H1 (cell line): ENCODE results near the gene RFXAP. TPM values are rescaled to one million over a fixed set of nuclear protein-coding genes. Genes with fewer than 3 reads are reported as not detected.

Experiments used
- CTCF ChIA-PET: fragments of 300-600 bp; sonication (Branson Sonifier 250); formaldehyde crosslinking; loops from one replicate; lab custom pipeline; 2021; ENCODE audit not compliant: partially characterized antibody; lab: Charles Lee
- POLR2A ChIA-PET: fragments of 300-600 bp; sonication (Branson Sonifier 250); formaldehyde crosslinking; loops from one replicate; lab custom pipeline; 2021; ENCODE audit warnings: inconsistent platforms; ENCODE audit not compliant: partially characterized antibody; lab: Charles Lee
- DNase-seq, 2 experiments: peaks; one replicate each; pipeline versions ENCODE4 v3.0.0 to v3.0.0-alpha.2; 2010 to 2022; ENCODE audit warnings: low spot score in 2 of 2, low read depth in 1 of 2, mixed read lengths in 1 of 2
- FAIRE-seq: peaks from 2 replicates; lab custom pipeline; 2011; peaks lifted over from hg19 to GRCh38; lab: Jason Lieb, UNC
- H2AFZ ChIP-seq: 2 replicates; pipeline ENCODE4 v1.8.1; 2012; ENCODE audit warnings: low read length, inconsistent platforms
- H2AK5ac ChIP-seq: 2 replicates; pipeline ENCODE4 v1.6.1; 2013; ENCODE audit warnings: low read depth, low read length
- H2BK120ac ChIP-seq: replicated peaks from 2 replicates; pipeline ENCODE3; 2013; ENCODE audit warnings: low read depth, low read length, inconsistent platforms
- H2BK12ac ChIP-seq: 2 replicates; pipeline ENCODE4 v1.6.1; 2013; ENCODE audit warnings: low read depth, low read length
- H2BK15ac ChIP-seq: 2 replicates; pipeline ENCODE4 v1.6.1; 2013; ENCODE audit warnings: low read length
- H2BK20ac ChIP-seq: 2 replicates; pipeline ENCODE4 v1.6.1; 2013; ENCODE audit warnings: low read length
- H2BK5ac ChIP-seq: 2 replicates; pipeline ENCODE4 v1.6.1; 2013; ENCODE audit warnings: low read depth, low read length
- H3K14ac ChIP-seq: 2 replicates; pipeline ENCODE4 v1.6.1; 2013; ENCODE audit warnings: inconsistent platforms; ENCODE audit not compliant: insufficient read length
- H3K18ac ChIP-seq: 2 replicates; pipeline ENCODE4 v1.6.1; 2013; ENCODE audit warnings: low read length; ENCODE audit errors: extremely low read depth
- H3K23ac ChIP-seq: 2 replicates; pipeline ENCODE4 v1.6.1; 2013; ENCODE audit warnings: inconsistent platforms; ENCODE audit not compliant: insufficient read length
- H3K23me2 ChIP-seq: 2 replicates; pipeline ENCODE4 v1.6.1; 2013; ENCODE audit warnings: low read depth, low read length
- H3K27ac ChIP-seq: 2 replicates; pipeline ENCODE4 v1.6.1; 2011; ENCODE audit warnings: low read depth, low read length, inconsistent platforms
- H3K27me3 ChIP-seq, 4 experiments: replicated peaks in 1 of 4; 1 replicate in 1 of 4; 2 replicates in 3 of 4; pipeline versions ENCODE4 v1.6.1 to v1.8.1; 2011 to 2013; ENCODE audit warnings: low read length in 3 of 4, mild to moderate bottlenecking in 3 of 4, inconsistent platforms in 2 of 4, mixed read lengths in 2 of 4, moderate library complexity in 1 of 4; ENCODE audit not compliant: control insufficient read depth in 3 of 4, insufficient read depth in 3 of 4; ENCODE audit errors: extremely low read depth in 1 of 4
- H3K36me3 ChIP-seq, 4 experiments: 2 replicates each; pipeline versions ENCODE4 v1.6.1 to v1.8.1; 2011 to 2013; ENCODE audit warnings: mild to moderate bottlenecking in 4 of 4, low read length in 3 of 4, moderate library complexity in 2 of 4, control low read depth in 1 of 4, inconsistent platforms in 1 of 4; ENCODE audit not compliant: insufficient read depth in 4 of 4, control insufficient read depth in 2 of 4
- H3K4ac ChIP-seq: replicated peaks from 2 replicates; pipeline ENCODE3; 2013; ENCODE audit warnings: low read length, low read depth, mixed read lengths, inconsistent platforms; ENCODE audit not compliant: insufficient read length
- H3K4me1 ChIP-seq, 4 experiments: replicated peaks in 1 of 4; 1 replicate in 1 of 4; 2 replicates in 3 of 4; pipeline versions ENCODE4 v1.6.1 to v1.8.1; 2011 to 2013; ENCODE audit warnings: low read length in 3 of 4, inconsistent platforms in 2 of 4, mixed read lengths in 1 of 4; ENCODE audit not compliant: insufficient read depth in 4 of 4, control insufficient read depth in 3 of 4
- H3K4me2 ChIP-seq, 2 experiments: 2 replicates each; pipeline versions ENCODE4 v1.6.1 to v1.8.1; 2011 to 2013; ENCODE audit warnings: low read depth in 2 of 2, low read length in 2 of 2, control low read depth in 1 of 2, inconsistent platforms in 1 of 2, mild to moderate bottlenecking in 1 of 2; ENCODE audit not compliant: insufficient read depth in 1 of 2
- H3K4me3 ChIP-seq, 4 experiments: fragments of 200-600, 300-600 bp in 1 of 4; sonication (generic), shearing (Covaris generic), sonication (Bioruptor Twin) in 1 of 4; 2 replicates each; pipeline versions ENCODE4 v1.5.1 to v1.8.1; 2011 to 2016; ENCODE audit warnings: low read length in 4 of 4, low read depth in 3 of 4, control low read depth in 2 of 4, inconsistent platforms in 2 of 4, mild to moderate bottlenecking in 2 of 4, mixed read lengths in 1 of 4, moderate library complexity in 1 of 4; ENCODE audit not compliant: insufficient read depth in 2 of 4; ENCODE audit errors: extremely low read depth in 1 of 4
- H3K56ac ChIP-seq: replicated peaks from 2 replicates; pipeline ENCODE3; 2013; ENCODE audit warnings: low read depth, mild to moderate bottlenecking, mixed read lengths, low read length, inconsistent platforms; ENCODE audit not compliant: insufficient read length
- H3K79me1 ChIP-seq: 2 replicates; pipeline ENCODE4 v1.6.1; 2013; ENCODE audit warnings: low read depth, low read length, control low read depth
- H3K79me2 ChIP-seq, 2 experiments: 2 replicates each; pipeline versions ENCODE4 v1.6.1 to v1.8.1; 2012 to 2013; ENCODE audit warnings: low read length in 2 of 2, mild to moderate bottlenecking in 2 of 2, inconsistent platforms in 1 of 2; ENCODE audit not compliant: insufficient read depth in 2 of 2, control insufficient read depth in 1 of 2
- H3K9ac ChIP-seq, 4 experiments: replicated peaks in 1 of 4; 1 replicate in 1 of 4; 2 replicates in 3 of 4; pipeline versions ENCODE4 v1.6.1 to v1.8.1; 2011 to 2013; ENCODE audit warnings: low read depth in 3 of 4, low read length in 3 of 4, control low read depth in 2 of 4, mild to moderate bottlenecking in 2 of 4, moderate library complexity in 2 of 4, inconsistent platforms in 1 of 4; ENCODE audit errors: extremely low read depth in 1 of 4
- H3K9me3 ChIP-seq, 2 experiments: 2 replicates each; pipeline versions ENCODE4 v1.6.1 to v1.8.1; 2012 to 2013; ENCODE audit warnings: mild to moderate bottlenecking in 2 of 2, moderate library complexity in 2 of 2, control low read depth in 1 of 2, inconsistent platforms in 1 of 2, low read depth in 1 of 2, low read length in 1 of 2, mixed read lengths in 1 of 2; ENCODE audit not compliant: insufficient read depth in 2 of 2
- H4K20me1 ChIP-seq, 2 experiments: replicated peaks in 1 of 2; 2 replicates each; pipeline versions ENCODE3 to v1.8.1; 2011 to 2013; ENCODE audit warnings: inconsistent platforms in 2 of 2, low read length in 2 of 2, mild to moderate bottlenecking in 1 of 2; ENCODE audit not compliant: insufficient read depth in 2 of 2, control insufficient read depth in 1 of 2
- H4K5ac ChIP-seq: 2 replicates; pipeline ENCODE4 v1.6.1; 2013; ENCODE audit warnings: low read length, low read depth, mixed read lengths, inconsistent platforms; ENCODE audit not compliant: insufficient read length
- H4K8ac ChIP-seq: 2 replicates; pipeline ENCODE4 v1.8.0; 2013; ENCODE audit warnings: mild to moderate bottlenecking, moderate library complexity, low read length, inconsistent platforms; ENCODE audit not compliant: insufficient read depth; ENCODE audit errors: extremely low read depth
- H4K91ac ChIP-seq: replicated peaks from 2 replicates; pipeline ENCODE3; 2013; ENCODE audit warnings: low read length, mixed read lengths, inconsistent platforms; ENCODE audit not compliant: insufficient read length
- CTCF ChIP-seq, 3 experiments: IDR thresholded peaks; 1 replicate in 2 of 3; 2 replicates in 1 of 3; pipeline versions ENCODE4 v1.5.1 to v1.6.1; 2011; ENCODE audit warnings: low read length in 3 of 3, mild to moderate bottlenecking in 3 of 3, inconsistent platforms in 2 of 3, low read depth in 1 of 3, moderate library complexity in 1 of 3; ENCODE audit not compliant: insufficient read depth in 1 of 3; ENCODE audit errors: control extremely low read depth in 1 of 3
- HDAC6 ChIP-seq: IDR thresholded peaks from one replicate; pipeline ENCODE4 v1.7.1; 2012; ENCODE audit warnings: low read depth, mild to moderate bottlenecking, inconsistent platforms, low read length, moderate library complexity
- SAP30 ChIP-seq: fragments of 300-600 bp; sonication (generic); IDR thresholded peaks from 2 replicates; pipeline ENCODE4 v1.7.1; 2012; ENCODE audit warnings: low read length, moderate library complexity, mild to moderate bottlenecking, inconsistent platforms; ENCODE audit not compliant: insufficient read depth, insufficient replicate concordance
- WGBS, 2 experiments: shearing (Covaris generic) in 1 of 2; methylation state at CpG; one replicate each; pipeline versions ENCODE4 v1.1.6 to v1.1.7; 2013 to 2015; ENCODE audit warnings: low lambda C conversion rate in 2 of 2, mixed read lengths in 2 of 2, inconsistent platforms in 1 of 2, low coverage in 1 of 2, missing lambda C conversion rate in 1 of 2; ENCODE audit not compliant: insufficient replicate concordance in 2 of 2, insufficient coverage in 1 of 2, insufficient read length in 1 of 2; ENCODE audit errors: extremely low coverage in 1 of 2, missing lambda C conversion rate in 1 of 2; 5-methylcytosine and 5-hydroxymethylcytosine counted together
- polyA plus RNA-seq, 7 experiments: library from polyadenylated mRNA; depleted of rRNA in 3 of 7; stranded (reverse) in 5 of 7; unstranded in 2 of 7; fragments of >200 nt in 5 of 7; fragments of 200-250 nt in 2 of 7; gene quantifications; 1 replicate in 5 of 7; 2 replicates in 1 of 7; 4 replicates in 1 of 7; pipeline versions ENCODE4 v1.2.1 to v1.2.3, GENCODE V29; 2011 to 2013; ENCODE audit warnings: missing spikeins in 2 of 7, mixed read lengths in 2 of 7
- total RNA-seq: library from RNA; stranded (reverse); fragmentation: NEBNext Ultra II Directional; extraction: Animal tissue kit (Norgen Biotek cat#: 25700); gene quantifications from 2 replicates; pipeline ENCODE4 v1.2.1, GENCODE V29; 2021

The RFXAP gene
- total and polyA plus RNA-seq, 2 of the 8 experiments (the other 6 are each of a cell fraction or from before 2014, with no cell fraction given): 5.2 to 11.5 TPM

- no peak overlapping the region for H3K23ac ChIP-seq
- H3K36me3 ChIP-seq: no peaks in the 10 kb centered on the region
- no peaks in the 10 kb centered on the region for H3K9me3 ChIP-seq
- no peak overlapping the region for H3K4me2 ChIP-seq
- H3K4me1 ChIP-seq: no peaks in the 10 kb centered on the region
- H3K9ac ChIP-seq: no peak overlapping the region
- no peak overlapping the region for H2BK5ac ChIP-seq
- no peaks in the 10 kb centered on the region for H3K79me2 ChIP-seq
- H2BK15ac ChIP-seq: no peak overlapping the region
- FAIRE-seq (no peak), DNase-seq (no peak)
- no peak overlapping the region for H3K4ac ChIP-seq
- no peak overlapping the region for H3K4me3 ChIP-seq
- H3K23me2 ChIP-seq: no peaks in the 10 kb centered on the region
- H3K79me1 ChIP-seq: no peaks in the 10 kb centered on the region
- no peak overlapping the region for H2BK120ac ChIP-seq
- no peaks in the 10 kb centered on the region for H3K27me3 ChIP-seq
- H3K14ac ChIP-seq: no peak overlapping the region
- H3K18ac ChIP-seq: no peak overlapping the region
- TF ChIP-seq HDAC6 (no peak), SAP30 (no peak), CTCF (IDR thresholded peaks at IDR 0.05; ENCODE audit: control extremely low read depth in 1 of 3, insufficient read depth in 1 of 3, low read depth in 1 of 3, low read length in 3 of 3) (no peak)
- TF ChIP-seq, all 59 proteins: peak for 0
- H4K5ac ChIP-seq: no peak overlapping the region
- POLR2A ChIA-PET: no interaction called here
- H2AK5ac ChIP-seq: no peak overlapping the region
- no peak overlapping the region for H3K27ac ChIP-seq
- H2BK12ac ChIP-seq: no peak overlapping the region
- no peak overlapping the region for H3K56ac ChIP-seq
- H2AFZ ChIP-seq: no peak overlapping the region
- H4K20me1 ChIP-seq: no peaks in the 10 kb centered on the region
- no peak overlapping the region for H2BK20ac ChIP-seq
- 93% methylated on average over 6 of the region's 6 CpGs; no CpG with 5 or more reads in 1 of the 2 experiments for WGBS, 2 experiments
- no peak overlapping the region for H4K8ac ChIP-seq
- H4K91ac ChIP-seq: no peak overlapping the region
- CTCF ChIA-PET: interaction anchor here (1.0 to 3.5 kb wide), 2 partner anchors 11 to 19 kb away, joined by 4 to 22 read pairs; no protein-coding TSS in a partner anchor
Observed at GRCh38 chr13:36804588-36804987, 14.4 kb upstream of the RFXAP start.
